ENCODE measurements around the gene CPNE8.
"Not testable (repeated sequence)": the region's sequence is repeated elsewhere in the genome, so short reads cannot be mapped to it uniquely, and the experiment has no call there.

The CPNE8 gene

DNA sequence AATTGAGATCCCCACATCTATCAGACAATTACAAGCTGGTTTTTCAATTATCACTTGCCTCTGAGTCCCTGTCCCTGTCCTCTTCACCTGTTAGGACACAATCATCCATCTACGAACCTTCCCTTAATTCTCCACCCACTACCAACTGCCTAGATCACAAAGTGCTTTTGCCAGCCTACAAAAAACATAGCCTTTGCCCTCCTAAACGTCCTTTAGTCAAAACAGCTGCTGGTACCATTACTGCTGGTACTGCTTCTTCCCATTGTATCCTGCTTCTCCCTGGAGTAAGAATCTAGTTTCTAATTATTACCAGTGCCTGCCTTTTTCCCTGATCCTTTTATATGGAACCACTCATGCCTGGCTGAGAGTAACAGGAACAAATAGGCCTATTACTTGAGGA is 82.1 kb downstream of the CPNE8 start:
- no peak for DNase-seq

GRCh38 chr12:38817942-38818341 is 87.4 kb downstream of the CPNE8 start:
- DNase-seq: no peak

GRCh38 chr12:38813923-38814322 is 91.5 kb downstream of the CPNE8 start:
- DNase-seq: no peak

DNA sequence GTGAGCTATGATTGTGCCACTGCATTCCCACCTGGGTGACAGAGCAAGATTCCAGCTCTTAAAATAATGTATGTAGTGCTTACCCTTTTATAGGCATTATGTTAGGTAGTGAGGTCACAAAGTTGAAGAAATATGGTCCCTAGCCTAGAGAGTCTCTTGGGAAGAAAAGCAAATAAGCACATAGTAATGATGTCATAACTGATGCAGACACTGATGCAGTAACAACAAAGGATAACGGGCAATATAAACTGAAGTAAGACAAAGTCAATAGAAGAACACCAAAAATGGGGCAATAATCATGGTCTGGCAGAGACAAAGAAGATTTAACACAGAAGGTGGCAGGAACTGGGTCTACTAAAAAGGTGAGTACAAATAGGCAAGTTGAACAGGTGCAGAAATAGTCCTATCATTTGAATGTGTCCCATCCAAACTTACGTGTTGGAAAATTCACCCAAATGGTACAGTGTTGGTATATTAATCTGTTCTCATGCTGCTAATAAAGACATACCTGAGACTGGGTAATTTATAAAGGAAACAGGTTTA is 93.5 kb downstream of the CPNE8 start:
- no peak for DNase-seq

- DNase-seq: no peak
Measured at GRCh38 chr12:38809832-38810231, 95.6 kb downstream of the CPNE8 start.

DNA sequence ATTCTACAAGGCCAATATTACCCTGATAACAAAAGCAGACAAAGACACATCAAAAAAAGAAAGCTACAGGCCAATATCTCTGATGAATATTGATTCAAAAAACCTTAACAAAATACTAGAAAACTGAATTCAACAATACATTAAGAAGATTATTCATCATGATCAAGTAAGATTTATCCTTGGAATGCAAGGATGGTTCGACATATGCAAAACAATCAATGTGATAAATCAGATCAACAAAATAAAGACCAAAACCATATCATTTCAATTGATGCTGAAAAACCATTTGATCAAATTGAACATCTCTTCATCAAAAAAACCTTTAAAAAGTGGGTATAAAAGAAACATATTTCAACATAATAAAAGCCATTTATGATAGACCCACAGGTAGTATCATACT is 117.3 kb downstream of the CPNE8 start:
- DNase-seq: no peak

DNA sequence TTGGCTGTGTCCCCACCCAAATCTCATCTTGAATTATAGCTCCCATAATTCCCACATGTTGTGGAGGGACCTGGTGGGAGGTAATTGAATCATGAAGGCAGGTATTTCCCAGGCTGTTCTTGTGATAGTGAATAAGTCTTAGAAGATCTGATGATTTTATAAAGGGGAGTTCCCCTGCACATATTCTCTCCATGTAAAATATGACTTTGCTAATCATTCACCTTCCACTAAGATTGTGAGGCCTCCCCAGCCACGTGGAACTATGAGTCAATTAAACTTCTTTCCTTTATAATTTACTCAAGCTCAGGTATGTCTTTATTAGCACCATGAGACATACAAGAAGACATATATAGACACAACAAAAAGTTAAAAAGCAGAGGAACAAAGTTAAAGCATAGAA is 120.0 kb downstream of the CPNE8 start:
- no peak for DNase-seq

DNA sequence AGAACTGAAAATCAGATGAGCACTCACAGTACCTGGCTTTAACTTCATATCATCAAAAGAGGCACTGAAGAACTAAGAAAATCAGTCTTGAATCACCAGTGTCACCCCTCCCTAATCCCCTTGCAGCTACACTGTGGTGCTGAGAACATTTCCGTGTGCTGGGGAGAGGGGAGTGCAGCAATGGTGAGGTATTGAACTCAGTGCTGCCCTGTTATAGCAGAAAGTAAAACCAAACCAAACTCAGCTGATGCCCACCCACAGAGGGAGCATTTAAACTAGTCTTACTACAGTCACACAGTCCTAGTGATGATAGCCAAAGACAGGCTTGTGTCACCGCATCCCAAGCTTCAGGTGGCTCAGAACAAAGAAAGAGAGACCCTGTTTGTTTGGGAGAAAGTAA is 122.1 kb downstream of the CPNE8 start:
- DNase-seq: no peak

DNA sequence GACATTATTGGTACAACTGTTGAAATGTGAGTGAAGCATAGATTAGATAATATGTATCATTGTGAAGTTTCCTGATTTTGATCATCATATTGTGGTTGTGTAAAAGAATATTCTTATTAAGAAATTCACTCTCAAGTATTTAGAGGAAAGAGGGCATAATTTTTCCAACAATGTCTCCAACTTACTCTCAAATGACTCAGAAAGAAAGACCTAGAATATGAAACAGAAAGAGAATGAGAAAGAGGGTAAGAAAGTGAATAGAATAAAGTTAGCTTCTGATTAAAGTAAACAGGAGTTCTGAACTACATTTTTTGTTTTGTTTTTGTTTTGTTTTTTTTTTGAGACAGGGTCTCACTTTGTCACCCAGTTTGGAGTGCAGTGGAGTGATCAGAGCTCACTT is 123.0 kb downstream of the CPNE8 start:
- DNase-seq: no peak

GRCh38 chr12:38776647-38777046 is 128.7 kb downstream of the CPNE8 start:
- no peak for DNase-seq

DNA sequence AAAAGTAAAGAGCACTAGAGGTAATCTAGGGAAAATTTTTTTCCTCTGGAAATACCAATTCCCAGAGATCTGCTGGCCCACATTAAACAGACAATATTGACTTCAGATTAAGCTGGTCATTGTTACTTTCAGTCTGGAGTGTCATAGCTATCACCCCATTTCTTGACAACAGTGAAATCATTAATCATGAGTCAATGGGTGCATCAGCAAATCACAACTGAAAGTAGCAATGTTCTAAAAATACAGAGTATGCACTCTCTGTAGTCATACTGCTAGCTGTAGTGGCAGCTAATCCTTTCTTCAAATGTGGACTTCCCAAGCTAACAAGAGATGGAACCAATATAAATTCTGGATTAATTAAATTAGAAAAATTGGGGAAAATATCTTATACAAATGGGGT is 129.9 kb downstream of the CPNE8 start:
- no peak for DNase-seq

- no peak for DNase-seq
Measured at GRCh38 chr12:38772437-38772836, 133.0 kb downstream of the CPNE8 start.

- DNase-seq: no peak
Measured at GRCh38 chr12:38771871-38772270, 133.5 kb downstream of the CPNE8 start.

- no peak for DNase-seq
Measured at GRCh38 chr12:38761636-38762342, 143.6 kb downstream of the CPNE8 start.

DNA sequence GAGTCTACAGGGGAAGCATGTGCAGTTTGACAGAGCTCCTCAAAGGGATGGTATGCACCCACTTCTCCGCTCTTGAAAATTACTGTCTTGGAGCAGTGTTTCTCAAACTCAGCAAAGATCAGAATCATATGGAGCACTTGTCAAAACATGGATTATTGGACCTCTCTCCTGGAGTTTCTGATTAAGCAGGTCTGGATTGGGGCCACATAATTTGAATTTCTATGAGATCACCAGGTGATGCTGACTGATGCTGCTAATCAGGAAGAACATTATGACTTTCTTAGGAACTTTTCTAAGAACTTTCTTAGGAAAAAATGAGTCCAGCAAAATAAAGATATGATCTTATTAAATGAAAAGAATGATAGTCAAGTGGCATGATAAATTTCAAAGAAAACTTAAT is 144.3 kb downstream of the CPNE8 start:
- DNase-seq: no peak

DNA sequence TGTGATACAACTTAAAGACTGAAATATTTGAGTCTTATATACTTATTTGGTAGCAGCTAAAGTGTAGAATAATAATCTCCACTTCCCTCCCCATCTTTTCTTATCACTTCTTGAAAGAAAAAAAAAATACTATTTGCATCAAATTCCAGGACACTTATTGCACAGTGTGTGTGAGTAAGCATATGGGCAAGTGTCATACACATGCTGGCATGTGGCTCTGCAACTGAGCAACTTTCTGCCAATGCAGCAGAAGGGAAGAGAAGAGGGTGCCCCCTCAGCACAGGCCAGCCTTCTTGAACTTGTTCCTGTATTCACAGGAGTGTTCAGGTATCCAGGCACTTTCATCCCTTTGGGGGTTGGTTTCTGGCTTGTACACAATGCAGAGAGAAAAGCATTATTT is 145.8 kb downstream of the CPNE8 start:
- no peak for DNase-seq

- no peak for DNase-seq
Measured at GRCh38 chr12:38746744-38747143, 158.6 kb downstream of the CPNE8 start.

DNA sequence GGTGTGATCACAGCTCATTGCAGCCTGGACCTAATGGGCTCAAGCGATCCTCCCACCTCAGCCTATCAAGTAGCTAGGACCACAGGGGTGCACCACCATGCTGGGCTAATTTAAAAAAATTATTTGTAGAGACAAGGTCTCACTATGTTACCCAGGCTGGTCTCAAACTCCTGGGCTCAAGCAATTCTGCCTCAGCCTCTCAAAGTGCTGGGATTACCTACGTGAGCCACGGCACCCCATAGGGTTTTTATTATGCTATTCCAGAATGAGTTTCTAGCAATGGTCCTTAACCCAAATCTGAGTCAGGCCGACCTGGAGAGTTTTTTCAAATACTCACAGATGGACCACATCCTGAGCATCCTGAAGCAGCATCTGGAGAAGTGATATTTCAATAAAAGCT is 159.8 kb downstream of the CPNE8 start:
- DNase-seq: no peak

- peak; percentile 7 for DNase-seq
Measured at GRCh38 chr12:38744041-38744440, 161.3 kb downstream of the CPNE8 start.

DNA sequence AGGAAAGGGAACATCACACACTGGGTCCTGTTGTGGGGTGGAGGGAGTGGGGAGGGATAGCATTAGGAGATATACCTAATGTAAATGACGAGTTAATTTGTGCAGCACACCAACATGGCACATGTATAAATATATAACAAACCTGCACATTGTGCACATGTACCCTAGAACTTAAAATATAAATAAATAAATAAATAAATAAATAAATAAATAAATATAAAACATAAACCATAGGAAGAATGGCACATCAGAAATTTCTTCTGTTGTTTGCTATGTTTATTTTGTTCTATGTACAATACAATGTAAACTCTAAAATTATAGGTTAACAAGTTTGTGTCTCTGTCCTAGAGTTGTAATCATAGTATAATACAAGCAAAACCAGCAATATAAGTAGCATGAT is 162.9 kb downstream of the CPNE8 start:
- DNase-seq: not testable (repeated sequence)

- no peak for DNase-seq
Measured at GRCh38 chr12:38736821-38737220, 168.6 kb downstream of the CPNE8 start.

GRCh38 chr12:38732761-38733160 is 172.6 kb downstream of the CPNE8 start:
- DNase-seq: no peak

DNA sequence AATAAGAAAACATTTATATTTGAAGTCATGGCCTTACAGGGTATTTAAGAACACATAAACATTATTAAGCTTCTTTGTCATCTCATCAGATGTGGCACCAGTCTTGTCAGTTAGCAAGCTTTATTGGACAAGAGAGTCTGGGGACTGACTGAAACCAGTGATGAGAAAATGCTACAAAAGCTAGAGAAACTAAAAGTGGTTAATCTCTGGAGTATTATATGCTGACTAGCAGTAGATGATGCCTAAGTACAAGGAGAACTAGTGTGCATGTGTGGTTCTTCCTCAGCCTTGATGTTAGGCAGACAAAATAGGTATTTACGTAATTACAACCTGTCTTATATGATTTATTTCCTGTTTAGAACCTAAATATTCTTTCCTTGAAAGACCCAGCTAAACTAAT is 176.5 kb downstream of the CPNE8 start:
- no peak for DNase-seq

DNA sequence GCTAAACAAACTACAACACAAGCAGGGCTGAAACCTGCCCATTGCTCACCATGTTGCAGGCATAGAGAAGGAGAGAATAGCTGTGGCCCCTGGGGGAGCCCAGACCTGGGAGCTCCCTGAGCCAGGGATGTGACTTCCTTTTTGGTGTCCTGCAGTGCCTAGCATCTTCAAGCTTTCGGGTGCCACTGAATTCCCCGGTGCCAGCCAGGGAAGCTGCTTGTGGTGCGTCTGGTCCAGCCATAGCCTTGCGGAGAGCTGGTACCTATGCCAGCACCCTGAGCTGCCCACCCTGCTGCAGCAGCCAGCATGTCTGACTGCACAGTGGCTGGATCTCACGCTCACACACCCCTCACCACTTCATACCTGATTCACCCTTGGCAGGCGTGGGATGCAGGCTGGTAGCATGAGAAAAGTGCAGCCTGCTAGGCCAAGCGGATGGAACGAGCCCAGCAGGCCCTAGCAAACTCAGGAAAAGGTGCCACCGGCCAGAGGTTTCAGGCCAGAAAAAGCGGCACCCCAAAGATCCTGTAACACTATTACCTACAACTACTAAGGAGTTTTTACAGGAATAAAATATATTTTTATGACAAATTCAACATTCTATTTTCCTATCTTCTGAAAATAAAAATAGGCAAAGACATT is 183.7 kb downstream of the CPNE8 start:
- no peak for DNase-seq

- no peak for DNase-seq
Measured at GRCh38 chr12:38720661-38721060, 184.7 kb downstream of the CPNE8 start.
